HUES64 (cell line): ENCODE results near the gene STX3.
A peak's percentile ranks its signal among the peaks of the same experiment; 100 is the strongest.
"Not testable (repeated sequence)": the region's sequence is repeated elsewhere in the genome, so short reads cannot be mapped to it uniquely, and the experiment has no call there.

Source experiments
- H3K27ac ChIP-seq: 2 replicates; pipeline ENCODE4 v1.7.0; 2013; ENCODE audit warnings: low read depth, low read length, inconsistent platforms
- H3K27me3 ChIP-seq: 2 replicates; pipeline ENCODE4 v1.6.1; 2013; ENCODE audit warnings: mild to moderate bottlenecking, low read length; ENCODE audit not compliant: insufficient read depth
- H3K36me3 ChIP-seq: 2 replicates; pipeline ENCODE4 v1.6.1; 2013; ENCODE audit warnings: mild to moderate bottlenecking, low read length; ENCODE audit not compliant: insufficient read depth
- H3K4me1 ChIP-seq: 2 replicates; pipeline ENCODE4 v1.6.1; 2013; ENCODE audit warnings: mild to moderate bottlenecking, low read length, moderate library complexity; ENCODE audit not compliant: insufficient read depth
- H3K4me3 ChIP-seq: 2 replicates; pipeline ENCODE4 v1.5.1; 2013; ENCODE audit warnings: mild to moderate bottlenecking, low read length, moderate library complexity
- H3K9ac ChIP-seq: 2 replicates; pipeline ENCODE4 v1.6.1; 2013; ENCODE audit warnings: mild to moderate bottlenecking, low read depth, low read length
- H3K9me3 ChIP-seq: 2 replicates; pipeline ENCODE4 v1.6.1; 2013; ENCODE audit warnings: low read depth, low read length; ENCODE audit not compliant: insufficient read depth
- WGBS: fragments of 150-250, 120-280 bp; methylation state at CpG from one replicate; pipeline ENCODE4 v1.1.7; 2013; ENCODE audit warnings: missing lambda C conversion rate; 5-methylcytosine and 5-hydroxymethylcytosine counted together

STX3 gene

DNA sequence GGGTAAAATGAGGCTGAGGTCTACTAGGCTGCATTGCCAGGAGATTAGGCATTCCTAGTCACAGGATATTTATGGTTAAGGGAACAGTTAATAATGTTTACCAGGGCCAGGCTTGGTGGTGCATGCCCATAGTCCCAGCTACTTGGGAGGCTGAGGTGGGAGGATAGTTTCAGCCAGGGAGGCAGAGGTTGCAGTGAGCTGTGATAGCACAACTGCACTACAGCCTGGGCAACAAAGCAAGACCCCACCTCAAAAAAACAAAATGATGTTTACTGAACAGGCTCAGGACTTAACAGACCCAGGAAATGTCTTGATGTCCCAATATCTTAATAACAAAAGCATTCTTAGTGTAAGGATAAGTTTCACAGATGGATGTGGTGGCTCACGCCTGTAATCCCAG lies 58.2 kb downstream of the STX3 start:
- peaks cover 8% of the 10 kb centered on the region for H3K36me3 ChIP-seq
- peaks cover 45% of the 10 kb centered on the region for H3K4me1 ChIP-seq
- no peak overlapping the region for H3K4me3 ChIP-seq
- H3K27me3 ChIP-seq = no peaks in the 10 kb centered on the region
- no peak overlapping the region for H3K9ac ChIP-seq
- 78% methylated on average over 1 of the region's 1 CpG for WGBS
- H3K9me3 ChIP-seq = no peaks in the 10 kb centered on the region
- no peak overlapping the region for H3K27ac ChIP-seq

GRCh38 chr11:59814021-59814420 lies 58.8 kb downstream of the STX3 start:
- Histone ChIP-seq H3K9me3 (no peaks in the 10 kb centered on the region), H3K36me3 (peaks cover 2% of the 10 kb centered on the region; the same call in 1 of the 2 replicates), H3K4me1 (peaks cover 48% of the 10 kb centered on the region), H3K27me3 (no peaks in the 10 kb centered on the region), H3K27ac (peak overlapping the region; percentile 88), H3K9ac (no peak overlapping the region), H3K4me3 (peak overlapping the region; percentile 42; the same call in 1 of the 2 replicates)
- WGBS = no CpG with 5 or more reads among the region's 1 CpG

GRCh38 chr11:59815754-59816153 lies 60.6 kb downstream of the STX3 start:
- Histone ChIP-seq H3K27ac (peak overlapping the region; percentile 88), H3K4me3 (peak overlapping the region; percentile 42), H3K9ac (peak overlapping the region; percentile 37), H3K36me3 (no peaks in the 10 kb centered on the region), H3K9me3 (no peaks in the 10 kb centered on the region), H3K4me1 (peaks cover 51% of the 10 kb centered on the region), H3K27me3 (no peaks in the 10 kb centered on the region)
- no CpG with 5 or more reads among the region's 1 CpG for WGBS

DNA sequence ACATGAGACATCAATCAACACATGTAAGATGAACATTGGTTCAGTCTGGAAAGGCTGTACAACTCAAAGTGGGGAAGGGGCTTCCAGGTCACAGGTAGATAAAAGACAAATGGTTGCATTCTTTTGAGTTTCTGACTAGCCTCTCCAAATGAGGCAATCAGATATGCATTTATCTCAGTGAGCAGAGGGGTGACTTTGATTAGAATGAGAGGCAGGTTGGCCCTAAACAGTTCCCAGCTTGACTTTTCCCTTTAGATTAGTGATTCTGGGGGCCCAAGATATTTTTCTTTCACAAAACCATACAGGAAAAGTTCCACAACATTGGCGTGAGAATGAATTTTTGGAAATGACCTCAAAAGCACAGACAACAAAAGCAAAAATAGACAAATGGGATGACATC lies 61.3 kb downstream of the STX3 start:
- H3K27me3 ChIP-seq, H3K36me3 ChIP-seq, H3K9me3 ChIP-seq, H3K4me3 ChIP-seq: not testable (repeated sequence)
- peaks cover 46% of the 10 kb centered on the region for H3K4me1 ChIP-seq
- peak overlapping the region; percentile 88; the same call in 1 of the 2 replicates for H3K27ac ChIP-seq
- peak overlapping the region; percentile 37; the same call in 1 of the 2 replicates for H3K9ac ChIP-seq
- whole genome bisulfite sequencing = no CpG with 5 or more reads among the region's 1 CpG

DNA sequence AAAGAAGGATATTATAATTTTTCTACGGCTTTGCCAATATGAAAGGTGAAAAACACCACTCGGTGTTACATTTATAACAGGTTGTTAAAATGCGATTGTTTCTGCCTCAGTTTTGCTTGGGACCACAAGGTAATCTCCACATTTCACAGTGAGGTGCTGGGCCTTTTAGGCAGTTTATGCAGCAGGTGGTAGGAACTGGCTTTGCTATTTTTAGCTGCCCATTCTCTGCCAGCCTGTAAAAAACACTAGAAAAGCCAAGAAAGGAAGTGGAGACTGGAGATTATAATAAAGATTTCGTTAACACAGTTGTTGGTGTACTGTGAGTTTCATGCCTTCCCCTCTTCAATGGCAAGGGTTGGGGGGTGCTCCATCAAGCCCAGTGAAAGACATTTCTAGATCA lies 63.4 kb downstream of the STX3 start:
- H3K9ac ChIP-seq = no peak overlapping the region
- H3K4me3 ChIP-seq = no peak overlapping the region
- H3K36me3 ChIP-seq = no peaks in the 10 kb centered on the region
- H3K4me1 ChIP-seq = peaks cover 46% of the 10 kb centered on the region
- H3K9me3 ChIP-seq = no peaks in the 10 kb centered on the region
- 95% methylated on average over 4 of the region's 4 CpGs for WGBS
- no peaks in the 10 kb centered on the region for H3K27me3 ChIP-seq
- no peak overlapping the region for H3K27ac ChIP-seq

GRCh38 chr11:59822989-59823566 lies 67.9 kb downstream of the STX3 start:
- H3K9ac ChIP-seq = no peak overlapping the region
- no peaks in the 10 kb centered on the region for H3K27me3 ChIP-seq
- no peak overlapping the region for H3K27ac ChIP-seq
- H3K9me3 ChIP-seq = no peaks in the 10 kb centered on the region
- WGBS = 58% methylated on average over 9 of the region's 9 CpGs
- no peaks in the 10 kb centered on the region for H3K36me3 ChIP-seq
- no peak overlapping the region for H3K4me3 ChIP-seq
- H3K4me1 ChIP-seq = peaks cover 13% of the 10 kb centered on the region; the same call in 1 of the 2 replicates

GRCh38 chr11:59829358-59829757 lies 74.2 kb downstream of the STX3 start:
- Histone ChIP-seq H3K27me3 (no peaks in the 10 kb centered on the region), H3K27ac (no peak overlapping the region), H3K9me3 (no peaks in the 10 kb centered on the region), H3K4me3 (no peak overlapping the region), H3K9ac (no peak overlapping the region), H3K4me1 (no peaks in the 10 kb centered on the region), H3K36me3 (no peaks in the 10 kb centered on the region)
- WGBS = 91% methylated on average over 3 of the region's 3 CpGs

- 88% methylated on average over 2 of the region's 2 CpGs for WGBS
- H3K9ac ChIP-seq = no peak overlapping the region
- H3K27me3 ChIP-seq = no peaks in the 10 kb centered on the region
- no peak overlapping the region for H3K4me3 ChIP-seq
- H3K9me3 ChIP-seq = no peaks in the 10 kb centered on the region
- H3K27ac ChIP-seq = no peak overlapping the region
- H3K4me1 ChIP-seq = no peaks in the 10 kb centered on the region
- H3K36me3 ChIP-seq = no peaks in the 10 kb centered on the region
Measured at GRCh38 chr11:59833602-59834001, 78.4 kb downstream of the STX3 start.

GRCh38 chr11:59839615-59840014 lies 84.4 kb downstream of the STX3 start:
- no peaks in the 10 kb centered on the region for H3K9me3 ChIP-seq
- no peaks in the 10 kb centered on the region for H3K27me3 ChIP-seq
- no peak overlapping the region for H3K27ac ChIP-seq
- no peak overlapping the region for H3K4me3 ChIP-seq
- H3K4me1 ChIP-seq = no peaks in the 10 kb centered on the region
- H3K9ac ChIP-seq = no peak overlapping the region
- no peaks in the 10 kb centered on the region for H3K36me3 ChIP-seq

DNA sequence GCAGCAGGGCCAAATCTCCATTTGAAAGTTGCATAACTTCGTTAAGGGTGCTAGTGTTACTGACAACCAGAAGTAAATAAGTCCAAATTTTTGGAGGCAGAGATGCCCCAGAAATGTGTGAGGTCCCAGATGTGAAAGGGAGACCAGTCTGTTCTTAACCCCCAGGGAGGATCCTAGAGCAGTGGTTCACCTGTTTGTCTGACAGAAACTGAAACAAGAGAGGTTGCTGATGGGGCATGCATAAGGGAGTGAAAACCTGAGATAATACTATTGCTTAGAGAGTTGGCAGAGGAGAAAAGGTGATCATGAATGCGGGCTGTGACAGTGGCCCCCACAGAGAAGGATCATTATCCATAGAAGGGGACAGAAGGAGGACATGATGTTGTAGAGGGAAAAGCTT lies 86.3 kb downstream of the STX3 start:
- Histone ChIP-seq H3K27me3 (no peaks in the 10 kb centered on the region), H3K27ac (no peak overlapping the region), H3K36me3 (no peaks in the 10 kb centered on the region), H3K9ac (no peak overlapping the region), H3K9me3 (no peaks in the 10 kb centered on the region), H3K4me3 (no peak overlapping the region), H3K4me1 (peaks cover 7% of the 10 kb centered on the region; the same call in 1 of the 2 replicates)
- WGBS = 90% methylated on average over 2 of the region's 2 CpGs

DNA sequence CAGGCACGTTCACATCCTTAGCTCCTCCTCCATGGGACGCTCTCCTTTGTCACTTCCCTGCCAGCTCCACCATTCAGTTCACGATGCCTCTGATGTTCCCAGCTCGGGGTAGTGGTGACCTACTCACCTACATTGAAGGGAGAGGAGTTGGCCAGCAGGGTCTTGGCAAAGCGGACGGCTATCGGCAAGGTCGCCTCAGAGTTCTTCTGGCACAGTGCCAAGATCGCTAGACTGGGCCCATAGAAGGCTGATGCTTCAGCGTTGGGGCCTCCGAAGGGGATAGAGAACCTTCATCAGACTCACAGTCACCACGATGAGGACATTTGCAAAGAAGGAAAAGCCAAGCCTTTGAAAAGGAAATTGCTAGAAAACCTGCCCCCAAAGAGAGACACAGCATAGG lies 87.1 kb downstream of the STX3 start:
- H3K4me3 ChIP-seq = no peak overlapping the region
- 93% methylated on average over 12 of the region's 12 CpGs for WGBS
- H3K27ac ChIP-seq = no peak overlapping the region
- H3K9me3 ChIP-seq = no peaks in the 10 kb centered on the region
- H3K27me3 ChIP-seq = no peaks in the 10 kb centered on the region
- H3K9ac ChIP-seq = no peak overlapping the region
- no peaks in the 10 kb centered on the region for H3K36me3 ChIP-seq
- peaks cover 7% of the 10 kb centered on the region; the same call in 1 of the 2 replicates for H3K4me1 ChIP-seq

DNA sequence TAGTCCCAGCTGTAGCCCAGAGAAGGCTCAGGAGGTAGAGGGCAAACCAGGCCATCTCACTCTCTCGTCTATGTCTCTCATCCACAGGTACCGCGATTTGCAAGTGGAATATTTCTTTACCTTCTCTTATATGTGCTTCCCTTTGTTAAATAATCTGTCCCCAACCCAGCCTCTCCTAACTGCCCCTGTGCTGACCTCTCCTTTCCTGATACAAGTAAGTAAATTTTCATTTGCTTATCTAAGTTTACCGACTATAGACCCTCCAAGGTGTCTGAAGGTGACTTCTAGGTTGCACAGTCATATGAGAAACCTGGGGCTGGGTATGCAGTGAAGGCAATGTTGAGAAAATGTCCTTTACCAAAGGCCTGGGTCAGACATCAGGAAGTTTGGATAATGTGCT lies 90.2 kb downstream of the STX3 start, which contains the start of gene CBLIF:
Gene CBLIF (minus strand): TSS at position 101 of the 400 bp plus-strand sequence. CDS start 46 bp downstream, at position 55.
- Histone ChIP-seq H3K36me3 (no peaks in the 10 kb centered on the region), H3K9me3 (no peaks in the 10 kb centered on the region), H3K4me3 (no peak within 1 kb of the TSS), H3K4me1 (peaks cover 7% of the 10 kb centered on the region; the same call in 1 of the 2 replicates), H3K27me3 (no peaks in the 10 kb centered on the region), H3K9ac (no peak within 1 kb of the TSS), H3K27ac (no peak within 1 kb of the TSS)
- WGBS = 91% methylated on average over 4 of the region's 4 CpGs
